K562 (cell line): ENCODE measurements around the gene CEND1. TPM values are rescaled to one million over a fixed set of nuclear protein-coding genes. Genes with fewer than 3 reads are reported as not detected.

Source experiments
- BACH1 ChIP-seq: fragments of 200-800 bp; sonication (Bioruptor generic); IDR thresholded peaks from 2 replicates; pipeline ENCODE4 v1.6.1; 2016; ENCODE audit warnings: missing genetic modification characterization, missing compliant biosample characterization
- BHLHE40 ChIP-seq: IDR thresholded peaks from 2 replicates; pipeline ENCODE4 v1.6.1; 2011; ENCODE audit warnings: low read length, improper control_type of control experiment
- CEBPB ChIP-seq: fragments of 450-650 bp; IDR thresholded peaks from 2 replicates; pipeline ENCODE4 v1.6.1; 2016; ENCODE audit warnings: missing genetic modification characterization, missing compliant biosample characterization
- DIDO1 ChIP-seq: fragments of 450-650 bp; IDR thresholded peaks from 2 replicates; pipeline ENCODE4 v1.6.1; 2016; ENCODE audit warnings: low read depth, missing biosample characterization, missing genetic modification characterization
- EP300 ChIP-seq: IDR thresholded peaks from 2 replicates; pipeline ENCODE4 v1.6.1; 2012; ENCODE audit warnings: low read length, improper control_type of control experiment
- ERF ChIP-seq: fragments of 450-650 bp; formaldehyde crosslinking; IDR thresholded peaks from 2 replicates; pipeline ENCODE4 v1.4.0; 2020; ENCODE audit warnings: mild to moderate bottlenecking, mixed read lengths
- KAT8 ChIP-seq: fragments of 450-650 bp; IDR thresholded peaks from 2 replicates; pipeline ENCODE4 v1.6.1; 2016; ENCODE audit warnings: low read depth, mild to moderate bottlenecking
- KLF16 ChIP-seq: IDR thresholded peaks from 2 replicates; pipeline ENCODE4 v1.6.1; 2016; ENCODE audit warnings: antibody characterized with exemption
- KLF6 ChIP-seq: fragments of 250-450 bp; sonication (Bioruptor Pico); IDR thresholded peaks from 2 replicates; pipeline ENCODE4 v1.4.0; 2020; ENCODE audit warnings: mild to moderate bottlenecking, moderate library complexity, borderline replicate concordance
- MYBL2 ChIP-seq, 2 experiments: fragments of 450-650 bp in 1 of 2; sonication (generic) in 1 of 2; formaldehyde crosslinking in 1 of 2; IDR thresholded peaks; 2 replicates each; pipeline versions ENCODE4 v1.6.1 to v1.8.1; 2017 to 2022; ENCODE audit warnings: borderline replicate concordance in 1 of 2, inconsistent platforms in 1 of 2, low read depth in 1 of 2, mild to moderate bottlenecking in 1 of 2, missing genetic modification reagents in 1 of 2, moderate library complexity in 1 of 2
- NCOA1 ChIP-seq: fragments of 450-650 bp; IDR thresholded peaks from 2 replicates; pipeline ENCODE4 v1.6.1; 2016; ENCODE audit warnings: low read depth
- SMAD4 ChIP-seq: fragments of 250-450 bp; sonication (Bioruptor Pico); conservative IDR thresholded peaks from 2 replicates; pipeline ENCODE4 v1.8.0; 2021; ENCODE audit warnings: inconsistent platforms, mild to moderate bottlenecking, moderate library complexity
- SPI1 ChIP-seq: IDR thresholded peaks from 2 replicates; pipeline ENCODE4 v1.6.1; 2011; ENCODE audit warnings: low read depth, low read length, control low read depth, borderline replicate concordance
- SRF ChIP-seq, 2 experiments: fragments of 250-450, 450-650 bp in 1 of 2; sonication (Bioruptor Pico) in 1 of 2; sonication (generic) in 1 of 2; formaldehyde crosslinking; IDR thresholded peaks; 2 replicates each; pipeline versions ENCODE4 v1.5.0 to v1.5.1; 2020 to 2022; ENCODE audit warnings: mild to moderate bottlenecking in 1 of 2, missing genetic modification reagents in 1 of 2
- TAF1 ChIP-seq: IDR thresholded peaks from 2 replicates; pipeline ENCODE4 v1.6.1; 2011; ENCODE audit warnings: mild to moderate bottlenecking, low read length, moderate library complexity; ENCODE audit not compliant: insufficient read depth, control insufficient read depth, severe bottlenecking; ENCODE audit errors: extremely low read depth
- TCFL5 ChIP-seq: fragments of 250-450 bp; sonication (Bioruptor Pico); conservative IDR thresholded peaks from 2 replicates; pipeline ENCODE4 v1.6.1; 2021; ENCODE audit warnings: mild to moderate bottlenecking, moderate library complexity, matching md5 sums
- XRCC3 ChIP-seq: fragments of 450-650 bp; IDR thresholded peaks from 2 replicates; pipeline ENCODE4 v1.6.1; 2017; ENCODE audit warnings: mild to moderate bottlenecking, moderate library complexity
- ZNF232 ChIP-seq: sonication (generic); formaldehyde crosslinking; IDR thresholded peaks from 2 replicates; pipeline ENCODE4 v1.8.0; 2022; ENCODE audit warnings: mild to moderate bottlenecking, missing genetic modification reagents
- ZNF431 ChIP-seq: sonication (generic); formaldehyde crosslinking; IDR thresholded peaks from 2 replicates; pipeline ENCODE4 v1.8.0; 2022; ENCODE audit warnings: mild to moderate bottlenecking, missing genetic modification reagents
- ZNF561 ChIP-seq: fragments of 450-650 bp; formaldehyde crosslinking; conservative IDR thresholded peaks from 2 replicates; pipeline ENCODE4 v1.4.0; 2020; ENCODE audit warnings: mild to moderate bottlenecking, moderate library complexity
- polyA plus RNA-seq, 8 experiments: library from polyadenylated mRNA; depleted of rRNA in 4 of 8; stranded (reverse) in 5 of 8; unstranded in 3 of 8; fragments of >200 nt; fragmentation: Nextera tagmentation in 2 of 8; fragmentation: Illumina TruSeq in 1 of 8; extraction: Ambion mirVana in 2 of 8; extraction: Trizol in 1 of 8; gene quantifications; 2 replicates each; pipeline versions ENCODE4 v1.2.1 to v1.2.3, GENCODE V29; 2011 to 2014; ENCODE audit warnings: inconsistent platforms in 1 of 8, missing spikeins in 1 of 8
- total RNA-seq, 7 experiments: library from RNA; depleted of rRNA in 6 of 7; stranded (reverse); fragments of >200 nt in 6 of 7; fragmentation: Illumina TruSeq in 2 of 7; extraction: Trizol in 2 of 7; gene quantifications; 2 replicates each; pipeline versions ENCODE4 v1.2.1 to v1.2.3, GENCODE V29; 2011 to 2021; ENCODE audit warnings: low replicate concordance in 1 of 7
- TF ChIP-seq, protein P1 (sequence below): fragments of 250-450 bp; sonication (Bioruptor Pico); IDR thresholded peaks from 2 replicates; pipeline ENCODE4 v1.8.0; 2022; ENCODE audit warnings: moderate library complexity, mild to moderate bottlenecking, inconsistent platforms
- TF ChIP-seq, protein P2 (sequence below): sonication (generic); formaldehyde crosslinking; IDR thresholded peaks from 2 replicates; pipeline ENCODE4 v1.8.0; 2022; ENCODE audit warnings: mild to moderate bottlenecking, missing genetic modification reagents
- TF ChIP-seq, protein P3 (sequence below), 2 experiments: IDR thresholded peaks; 2 replicates each; pipeline ENCODE4 v1.6.1; 2012; ENCODE audit warnings: improper control_type of control experiment in 2 of 2, low read depth in 2 of 2, low read length in 2 of 2, borderline replicate concordance in 1 of 2

CEND1 gene
- total and polyA plus RNA-seq, 9 of the 15 experiments (the other 6 are each of a cell fraction or from before 2014, with no cell fraction given), result 0.13 to 0.18 (median 0.16) TPM; not detected in 6

DNA sequence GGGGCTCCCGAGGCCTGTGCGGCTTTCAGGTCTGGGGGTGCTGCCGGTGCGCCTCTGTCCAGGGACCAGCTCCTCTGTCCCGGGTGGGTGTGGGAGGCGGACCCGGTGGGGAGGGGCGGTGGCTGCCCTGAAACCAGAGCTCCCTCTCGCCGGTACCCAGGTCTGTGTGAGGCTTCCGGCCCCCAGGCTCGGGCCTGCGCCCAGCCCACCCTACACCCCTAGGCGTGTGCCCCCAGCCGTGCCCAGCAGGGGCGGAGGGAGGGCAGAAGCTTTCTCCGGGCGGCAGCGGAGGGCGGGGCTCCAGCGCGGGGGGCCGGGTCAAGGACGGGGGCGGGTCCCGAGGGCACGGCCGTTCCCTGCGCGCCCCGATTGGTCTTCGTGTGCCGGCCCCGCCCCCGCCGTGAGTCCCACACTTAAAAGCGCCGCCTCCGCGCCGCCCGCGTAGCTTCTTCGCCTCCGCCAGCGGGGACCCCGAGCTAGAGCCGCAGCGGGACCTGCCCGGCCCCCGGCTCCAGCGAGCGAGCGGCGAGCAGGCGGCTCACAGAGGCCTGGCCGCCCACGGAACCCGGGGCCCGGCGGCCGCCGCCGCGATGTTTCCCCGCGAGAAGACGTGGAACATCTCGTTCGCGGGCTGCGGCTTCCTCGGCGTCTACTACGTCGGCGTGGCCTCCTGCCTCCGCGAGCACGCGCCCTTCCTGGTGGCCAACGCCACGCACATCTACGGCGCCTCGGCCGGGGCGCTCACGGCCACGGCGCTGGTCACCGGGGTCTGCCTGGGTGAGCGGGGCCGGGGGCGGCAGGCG lies 29.4 kb upstream of the CEND1 start (continued):
- no peak for TF ChIP-seq ZNF431 (CRISPR knock-in tag)
- no peak for TF ChIP-seq TCFL5
- no peak for TF ChIP-seq BACH1 (tag)
- TF ChIP-seq, protein P1, sequence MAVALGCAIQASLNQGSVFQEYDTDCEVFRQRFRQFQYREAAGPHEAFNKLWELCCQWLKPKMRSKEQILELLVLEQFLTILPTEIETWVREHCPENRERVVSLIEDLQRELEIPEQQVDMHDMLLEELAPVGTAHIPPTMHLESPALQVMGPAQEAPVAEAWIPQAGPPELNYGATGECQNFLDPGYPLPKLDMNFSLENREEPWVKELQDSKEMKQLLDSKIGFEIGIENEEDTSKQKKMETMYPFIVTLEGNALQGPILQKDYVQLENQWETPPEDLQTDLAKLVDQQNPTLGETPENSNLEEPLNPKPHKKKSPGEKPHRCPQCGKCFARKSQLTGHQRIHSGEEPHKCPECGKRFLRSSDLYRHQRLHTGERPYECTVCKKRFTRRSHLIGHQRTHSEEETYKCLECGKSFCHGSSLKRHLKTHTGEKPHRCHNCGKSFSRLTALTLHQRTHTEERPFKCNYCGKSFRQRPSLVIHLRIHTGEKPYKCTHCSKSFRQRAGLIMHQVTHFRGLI (CRISPR knock-in tag), result no peak
- 0 out of 2 replicates have a peak, but pooled peaks have one; percentile 44 for TF ChIP-seq ERF (CRISPR knock-in tag)
- no peak for TF ChIP-seq KLF6 (CRISPR knock-in tag)
- no peak for TF ChIP-seq NCOA1
- TF ChIP-seq, protein P2, sequence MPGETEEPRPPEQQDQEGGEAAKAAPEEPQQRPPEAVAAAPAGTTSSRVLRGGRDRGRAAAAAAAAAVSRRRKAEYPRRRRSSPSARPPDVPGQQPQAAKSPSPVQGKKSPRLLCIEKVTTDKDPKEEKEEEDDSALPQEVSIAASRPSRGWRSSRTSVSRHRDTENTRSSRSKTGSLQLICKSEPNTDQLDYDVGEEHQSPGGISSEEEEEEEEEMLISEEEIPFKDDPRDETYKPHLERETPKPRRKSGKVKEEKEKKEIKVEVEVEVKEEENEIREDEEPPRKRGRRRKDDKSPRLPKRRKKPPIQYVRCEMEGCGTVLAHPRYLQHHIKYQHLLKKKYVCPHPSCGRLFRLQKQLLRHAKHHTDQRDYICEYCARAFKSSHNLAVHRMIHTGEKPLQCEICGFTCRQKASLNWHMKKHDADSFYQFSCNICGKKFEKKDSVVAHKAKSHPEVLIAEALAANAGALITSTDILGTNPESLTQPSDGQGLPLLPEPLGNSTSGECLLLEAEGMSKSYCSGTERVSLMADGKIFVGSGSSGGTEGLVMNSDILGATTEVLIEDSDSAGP, result no peak
- no peak for TF ChIP-seq EP300
- no peak for TF ChIP-seq XRCC3
- TF ChIP-seq KLF16, result no peak
- TF ChIP-seq SPI1, result no peak
- peak; percentile 17; the same call in 1 of the 2 replicates for TF ChIP-seq SMAD4 (CRISPR knock-in tag)
- TF ChIP-seq ZNF561 (CRISPR knock-in tag), result no peak
- TF ChIP-seq, protein P3, sequence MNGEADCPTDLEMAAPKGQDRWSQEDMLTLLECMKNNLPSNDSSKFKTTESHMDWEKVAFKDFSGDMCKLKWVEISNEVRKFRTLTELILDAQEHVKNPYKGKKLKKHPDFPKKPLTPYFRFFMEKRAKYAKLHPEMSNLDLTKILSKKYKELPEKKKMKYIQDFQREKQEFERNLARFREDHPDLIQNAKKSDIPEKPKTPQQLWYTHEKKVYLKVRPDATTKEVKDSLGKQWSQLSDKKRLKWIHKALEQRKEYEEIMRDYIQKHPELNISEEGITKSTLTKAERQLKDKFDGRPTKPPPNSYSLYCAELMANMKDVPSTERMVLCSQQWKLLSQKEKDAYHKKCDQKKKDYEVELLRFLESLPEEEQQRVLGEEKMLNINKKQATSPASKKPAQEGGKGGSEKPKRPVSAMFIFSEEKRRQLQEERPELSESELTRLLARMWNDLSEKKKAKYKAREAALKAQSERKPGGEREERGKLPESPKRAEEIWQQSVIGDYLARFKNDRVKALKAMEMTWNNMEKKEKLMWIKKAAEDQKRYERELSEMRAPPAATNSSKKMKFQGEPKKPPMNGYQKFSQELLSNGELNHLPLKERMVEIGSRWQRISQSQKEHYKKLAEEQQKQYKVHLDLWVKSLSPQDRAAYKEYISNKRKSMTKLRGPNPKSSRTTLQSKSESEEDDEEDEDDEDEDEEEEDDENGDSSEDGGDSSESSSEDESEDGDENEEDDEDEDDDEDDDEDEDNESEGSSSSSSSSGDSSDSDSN (IDR thresholded peaks at IDR 0.05; ENCODE audit: borderline replicate concordance in 1 of 2, low read depth in 2 of 2, low read length in 2 of 2), result no peak
- no peak for TF ChIP-seq SRF (CRISPR knock-in tag; IDR thresholded peaks at IDR 0.05)
- no peak for TF ChIP-seq DIDO1 (tag)
- no peak for TF ChIP-seq MYBL2 (IDR thresholded peaks at IDR 0.05; ENCODE audit: low read depth)
- no peak for TF ChIP-seq MYBL2 (CRISPR knock-in tag; IDR thresholded peaks at IDR 0.05; ENCODE audit: borderline replicate concordance)
- no peak for TF ChIP-seq BHLHE40
- TF ChIP-seq ZNF232 (CRISPR knock-in tag), result no peak
- TF ChIP-seq KAT8, result no peak
- no peak for TF ChIP-seq CEBPB (tag)
- TF ChIP-seq TAF1, result peak; percentile 84
